Loucy (cell line): ENCODE data around the gene PRMT6.

Experiments used
- EZH2phosphoT487 ChIP-seq: fragments of 200-600 bp; IDR thresholded peaks from 2 replicates; pipeline ENCODE4 v1.6.1; 2018; ENCODE audit warnings: antibody characterized with exemption, mild to moderate bottlenecking, moderate library complexity, borderline replicate concordance
- TF ChIP-seq, protein P1 (sequence below): fragments of 200-600 bp; sonication (generic); conservative IDR thresholded peaks from 2 replicates; pipeline ENCODE4 v1.5.1; 2014; ENCODE audit warnings: mild to moderate bottlenecking, antibody characterized with exemption, low read length

DNA sequence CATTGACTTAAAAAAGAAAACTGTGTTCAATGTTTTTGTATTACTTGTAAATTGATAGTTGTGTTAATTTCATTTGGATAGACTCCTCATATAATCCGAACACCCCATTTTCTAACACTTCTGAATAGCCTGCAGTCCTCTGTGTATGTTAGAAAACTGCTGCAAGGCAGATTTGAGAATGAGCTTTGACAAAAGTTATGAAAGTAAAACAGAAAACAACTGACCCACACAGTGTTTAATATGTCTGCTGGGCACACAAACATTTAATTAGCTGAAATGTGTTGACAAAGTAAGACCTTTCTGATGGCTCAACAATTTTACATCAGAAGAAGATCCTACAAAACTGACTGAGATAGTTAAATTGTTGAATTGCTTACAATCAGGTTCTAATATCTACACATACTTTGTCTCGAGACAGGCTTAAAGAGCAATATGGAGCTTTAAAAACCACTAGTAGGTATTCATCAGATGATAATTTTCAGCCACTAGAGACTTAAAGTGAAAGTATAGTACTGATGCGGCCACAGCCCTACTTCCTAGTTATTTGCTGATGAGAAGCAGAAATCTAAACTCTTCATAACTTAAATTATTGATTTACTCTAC, 40.0 kb upstream of the PRMT6 start:
- TF ChIP-seq, protein P1, sequence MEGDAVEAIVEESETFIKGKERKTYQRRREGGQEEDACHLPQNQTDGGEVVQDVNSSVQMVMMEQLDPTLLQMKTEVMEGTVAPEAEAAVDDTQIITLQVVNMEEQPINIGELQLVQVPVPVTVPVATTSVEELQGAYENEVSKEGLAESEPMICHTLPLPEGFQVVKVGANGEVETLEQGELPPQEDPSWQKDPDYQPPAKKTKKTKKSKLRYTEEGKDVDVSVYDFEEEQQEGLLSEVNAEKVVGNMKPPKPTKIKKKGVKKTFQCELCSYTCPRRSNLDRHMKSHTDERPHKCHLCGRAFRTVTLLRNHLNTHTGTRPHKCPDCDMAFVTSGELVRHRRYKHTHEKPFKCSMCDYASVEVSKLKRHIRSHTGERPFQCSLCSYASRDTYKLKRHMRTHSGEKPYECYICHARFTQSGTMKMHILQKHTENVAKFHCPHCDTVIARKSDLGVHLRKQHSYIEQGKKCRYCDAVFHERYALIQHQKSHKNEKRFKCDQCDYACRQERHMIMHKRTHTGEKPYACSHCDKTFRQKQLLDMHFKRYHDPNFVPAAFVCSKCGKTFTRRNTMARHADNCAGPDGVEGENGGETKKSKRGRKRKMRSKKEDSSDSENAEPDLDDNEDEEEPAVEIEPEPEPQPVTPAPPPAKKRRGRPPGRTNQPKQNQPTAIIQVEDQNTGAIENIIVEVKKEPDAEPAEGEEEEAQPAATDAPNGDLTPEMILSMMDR = no peak
- TF ChIP-seq EZH2phosphoT487 = no peak
